SJCRH30 (cell line): ENCODE data around the gene HIGD1A. TPM values are rescaled to one million over a fixed set of nuclear protein-coding genes. Genes with fewer than 3 reads are reported as not detected.
"Not testable (repeated sequence)": the region's sequence is repeated elsewhere in the genome, so short reads cannot be mapped to it uniquely, and the experiment has no call there.

ENCODE experiments used
- DNase-seq, 2 experiments: peaks; one replicate each; pipeline ENCODE4 v3.0.0-alpha.2; 2015 to 2020
- H3K27ac ChIP-seq: fragments of 250-450 bp; sonication (Bioruptor Pico); 2 replicates; pipeline ENCODE4 v1.5.1; 2020; ENCODE audit warnings: mild to moderate bottlenecking, moderate library complexity
- H3K27me3 ChIP-seq: fragments of 250-450 bp; sonication (Bioruptor Pico); 2 replicates; pipeline ENCODE4 v1.5.1; 2020; ENCODE audit warnings: mild to moderate bottlenecking, moderate library complexity
- H3K36me3 ChIP-seq: fragments of 250-450 bp; sonication (Bioruptor Pico); 2 replicates; pipeline ENCODE4 v1.5.1; 2020; ENCODE audit warnings: mild to moderate bottlenecking, moderate library complexity
- H3K4me1 ChIP-seq: fragments of 250-450 bp; sonication (Bioruptor Pico); 2 replicates; pipeline ENCODE4 v1.5.1; 2020; ENCODE audit warnings: mild to moderate bottlenecking, moderate library complexity
- H3K4me3 ChIP-seq: fragments of 250-450 bp; sonication (Bioruptor Pico); 2 replicates; pipeline ENCODE4 v1.5.1; 2020; ENCODE audit warnings: mild to moderate bottlenecking, moderate library complexity
- H3K9me3 ChIP-seq: fragments of 250-450 bp; sonication (Bioruptor Pico); replicated peaks from 2 replicates; pipeline ENCODE4 v1.5.1; 2020; ENCODE audit warnings: mild to moderate bottlenecking, moderate library complexity
- total RNA-seq: library from RNA; depleted of rRNA; stranded (reverse); fragments of >200 nt; shearing (Covaris generic); gene quantifications from 2 replicates; pipeline ENCODE4 v1.2.3, GENCODE V29; 2014

Gene HIGD1A
- total RNA-seq, 1 experiment from 2014 or later = 171 TPM

GRCh38 chr3:42814914-42815507, 10.7 kb upstream of the HIGD1A start:
- no peaks in the 10 kb centered on the region for H3K36me3 ChIP-seq
- H3K4me1 ChIP-seq = no peaks in the 10 kb centered on the region
- H3K27ac ChIP-seq = no peak overlapping the region
- H3K9me3 ChIP-seq = no peaks in the 10 kb centered on the region
- no peak for DNase-seq
- H3K4me3 ChIP-seq = no peak overlapping the region
- no peaks in the 10 kb centered on the region for H3K27me3 ChIP-seq

GRCh38 chr3:42814246-42814645, 10.0 kb upstream of the HIGD1A start:
- DNase-seq = no peak
- no peaks in the 10 kb centered on the region for H3K9me3 ChIP-seq
- H3K4me1 ChIP-seq = no peaks in the 10 kb centered on the region
- H3K27me3 ChIP-seq = no peaks in the 10 kb centered on the region
- H3K36me3 ChIP-seq = no peaks in the 10 kb centered on the region
- no peak overlapping the region for H3K4me3 ChIP-seq
- H3K27ac ChIP-seq = no peak overlapping the region

GRCh38 chr3:42811118-42811883, 7.0 kb upstream of the HIGD1A start:
- not testable (repeated sequence) for DNase-seq

GRCh38 chr3:42810706-42811105, 6.4 kb upstream of the HIGD1A start:
- DNase-seq, H3K27me3 ChIP-seq, H3K4me3 ChIP-seq, H3K9me3 ChIP-seq, H3K27ac ChIP-seq, H3K36me3 ChIP-seq, H3K4me1 ChIP-seq: not testable (repeated sequence)

More at GRCh38 chr3:42811118-42811883, 7.0 kb upstream of the HIGD1A start:
- H3K27ac ChIP-seq, H3K4me1 ChIP-seq, H3K9me3 ChIP-seq, H3K36me3 ChIP-seq, H3K4me3 ChIP-seq, H3K27me3 ChIP-seq: not testable (repeated sequence)

- Histone ChIP-seq H3K4me1 (no peaks in the 10 kb centered on the region), H3K27me3 (no peaks in the 10 kb centered on the region), H3K36me3 (no peaks in the 10 kb centered on the region), H3K27ac (no peak within 1 kb of the TSS), H3K4me3 (no peak within 1 kb of the TSS), H3K9me3 (no peaks in the 10 kb centered on the region)
- no peak for DNase-seq
Observed at GRCh38 chr3:42809202-42809601, 4.9 kb upstream of the HIGD1A start, which contains the start of gene ACKR2. Gene ACKR2, plus strand, starts transcription at chr3:42809445. Its CDS starts 55,058 bp downstream, at chr3:42864503.

GRCh38 chr3:42807929-42808328, 3.6 kb upstream of the HIGD1A start:
- no peaks in the 10 kb centered on the region for H3K36me3 ChIP-seq
- no peak for DNase-seq
- no peak overlapping the region for H3K27ac ChIP-seq
- H3K4me3 ChIP-seq = no peak overlapping the region
- no peaks in the 10 kb centered on the region for H3K4me1 ChIP-seq
- H3K9me3 ChIP-seq = no peaks in the 10 kb centered on the region
- H3K27me3 ChIP-seq = no peaks in the 10 kb centered on the region

GRCh38 chr3:42805141-42805821, 991 bp upstream of the HIGD1A start:
- H3K36me3 ChIP-seq = no peaks in the 10 kb centered on the region
- no peaks in the 10 kb centered on the region for H3K27me3 ChIP-seq
- DNase-seq = no peak
- no peaks in the 10 kb centered on the region for H3K4me1 ChIP-seq
- peak overlapping the region; percentile 78 for H3K4me3 ChIP-seq
- H3K27ac ChIP-seq = no peak overlapping the region
- H3K9me3 ChIP-seq = no peaks in the 10 kb centered on the region

GRCh38 chr3:42804831-42805132, 492 bp upstream of the HIGD1A start:
- H3K9me3 ChIP-seq = no peaks in the 10 kb centered on the region
- no peak overlapping the region for H3K27ac ChIP-seq
- no peaks in the 10 kb centered on the region for H3K36me3 ChIP-seq
- no peak for DNase-seq
- H3K4me3 ChIP-seq = peak overlapping the region; percentile 78
- no peaks in the 10 kb centered on the region for H3K27me3 ChIP-seq
- H3K4me1 ChIP-seq = peaks cover 2% of the 10 kb centered on the region

- no peaks in the 10 kb centered on the region for H3K27me3 ChIP-seq
- H3K36me3 ChIP-seq = no peaks in the 10 kb centered on the region
- H3K9me3 ChIP-seq = no peaks in the 10 kb centered on the region
- H3K27ac ChIP-seq = peak overlapping the region; percentile 71
- H3K4me1 ChIP-seq = peaks cover 6% of the 10 kb centered on the region
- peak in 1 of 2 experiments; percentile 41 for DNase-seq
- peak overlapping the region; percentile 78 for H3K4me3 ChIP-seq
Observed at GRCh38 chr3:42803414-42804105, 730 bp downstream of the HIGD1A start.

- peak overlapping the region; percentile 78 for H3K4me3 ChIP-seq
- H3K4me1 ChIP-seq = peaks cover 6% of the 10 kb centered on the region
- H3K9me3 ChIP-seq = no peaks in the 10 kb centered on the region
- H3K27ac ChIP-seq = peak overlapping the region; percentile 71
- no peaks in the 10 kb centered on the region for H3K27me3 ChIP-seq
- no peaks in the 10 kb centered on the region for H3K36me3 ChIP-seq
- DNase-seq = no peak
Observed at GRCh38 chr3:42802876-42803413, 1.3 kb downstream of the HIGD1A start.

- H3K4me3 ChIP-seq = no peak overlapping the region
- H3K36me3 ChIP-seq = no peaks in the 10 kb centered on the region
- peaks cover 6% of the 10 kb centered on the region for H3K4me1 ChIP-seq
- DNase-seq = no peak
- no peak overlapping the region for H3K27ac ChIP-seq
- no peaks in the 10 kb centered on the region for H3K27me3 ChIP-seq
- no peaks in the 10 kb centered on the region for H3K9me3 ChIP-seq
Observed at GRCh38 chr3:42801784-42802183, 2.5 kb downstream of the HIGD1A start.

GRCh38 chr3:42801048-42801620, 3.2 kb downstream of the HIGD1A start:
- no peak overlapping the region for H3K4me3 ChIP-seq
- H3K36me3 ChIP-seq = no peaks in the 10 kb centered on the region
- H3K9me3 ChIP-seq = no peaks in the 10 kb centered on the region
- H3K4me1 ChIP-seq = peaks cover 6% of the 10 kb centered on the region
- no peak for DNase-seq
- no peak overlapping the region for H3K27ac ChIP-seq
- H3K27me3 ChIP-seq = no peaks in the 10 kb centered on the region

- Histone ChIP-seq H3K27me3 (no peaks in the 10 kb centered on the region), H3K4me1 (peaks cover 6% of the 10 kb centered on the region), H3K9me3 (no peaks in the 10 kb centered on the region), H3K27ac (no peak overlapping the region), H3K4me3 (no peak overlapping the region), H3K36me3 (peaks cover 3% of the 10 kb centered on the region; the same call in 1 of the 2 replicates)
- DNase-seq = no peak
Observed at GRCh38 chr3:42800251-42800650, 4.0 kb downstream of the HIGD1A start.

- peaks cover 3% of the 10 kb centered on the region; the same call in 1 of the 2 replicates for H3K36me3 ChIP-seq
- no peak overlapping the region for H3K4me3 ChIP-seq
- H3K27ac ChIP-seq = no peak overlapping the region
- peak; percentile 41 to 68 for DNase-seq
- peaks cover 6% of the 10 kb centered on the region for H3K4me1 ChIP-seq
- no peaks in the 10 kb centered on the region for H3K27me3 ChIP-seq
- H3K9me3 ChIP-seq = no peaks in the 10 kb centered on the region
Observed at GRCh38 chr3:42799376-42799775, 4.9 kb downstream of the HIGD1A start.
